Right lobe of liver (tissue), 6 donors: ENCODE measurements around the gene TM9SF1. TPM values are rescaled to one million over a fixed set of nuclear protein-coding genes. Genes with fewer than 3 reads are reported as not detected.
"Not testable (repeated sequence)": the region's sequence is repeated elsewhere in the genome, so short reads cannot be mapped to it uniquely, and the experiment has no call there.

ENCODE experiments used
- ATAC-seq, 4 donors: fragments of 200-7000 bp; cut with Tn5 transposase; one replicate each; pipeline ENCODE4 v1.9.1; 2020; ENCODE audit warnings: mild to moderate bottlenecking in 4 of 4, moderate library complexity in 4 of 4
- DNase-seq, 3 donors: peaks; one replicate each; pipeline ENCODE4 v3.0.0-alpha.2; 2020
- H3K27ac ChIP-seq, 3 donors: fragments of 200-600 bp; one replicate each; pipeline ENCODE4 v1.8.0; 2022
- H3K27me3 ChIP-seq, 2 donors: fragments of 200-600 bp; one replicate each; pipeline ENCODE4 v1.8.0; 2022
- H3K36me3 ChIP-seq, 4 donors: fragments of 200-600 bp; sonication (generic) in 1 of 4; one replicate each; pipeline versions ENCODE4 v1.5.1 to v1.8.0; 2017 to 2022; ENCODE audit warnings: control low read depth in 1 of 4
- H3K4me1 ChIP-seq, 4 donors: fragments of 200-600 bp; sonication (generic) in 1 of 4; one replicate each; pipeline versions ENCODE4 v1.5.1 to v1.8.0; 2017 to 2022; ENCODE audit warnings: control low read depth in 1 of 4
- H3K4me3 ChIP-seq, 3 donors: fragments of 200-600 bp; one replicate each; pipeline ENCODE4 v1.8.0; 2022
- H3K9me3 ChIP-seq, 4 donors: fragments of 200-600 bp; sonication (generic) in 1 of 4; one replicate each; pipeline versions ENCODE4 v1.5.1 to v1.8.0; 2017 to 2022; ENCODE audit warnings: control low read depth in 1 of 4
- CTCF ChIP-seq, 4 donors: fragments of 200-600 bp in 3 of 4; fragments of 450-650 bp in 1 of 4; IDR thresholded peaks; one replicate each; pipeline versions ENCODE4 v1.5.1 to v1.8.0; 2016 to 2022; ENCODE audit warnings: antibody characterized with exemption in 4 of 4, mild to moderate bottlenecking in 2 of 4
- POLR2A ChIP-seq: fragments of 450-650 bp; IDR thresholded peaks from one replicate; pipeline ENCODE4 v1.6.1; 2017; ENCODE audit warnings: antibody characterized with exemption, mild to moderate bottlenecking
- WGBS: methylation state at CpG from one replicate; pipeline ENCODE4 v1.1.6; 2018; ENCODE audit warnings: low coverage, low lambda C conversion rate; ENCODE audit not compliant: insufficient coverage; ENCODE audit errors: missing lambda C conversion rate; 5-methylcytosine and 5-hydroxymethylcytosine counted together
- intact Hi-C, 2 donors: fragments of 100-400 bp; cut with DNase I; formaldehyde crosslinking; loops; one replicate each; pipeline versions ENCODE4 v1.11.2 to v1.14.1; 2022
- total RNA-seq, 6 experiments: library from RNA; depleted of rRNA in 2 of 6; stranded (reverse); fragments of >200 nt in 2 of 6; fragmentation: NEBNext Ultra II Directional in 3 of 6; extraction: Animal tissue kit (Norgen Biotek cat#: 25700) in 3 of 6; gene quantifications; one replicate each; pipeline versions ENCODE4 v1.1.0 to v1.2.4, GENCODE V29; 2016 to 2023
- donor health status: DM: no; HTN: yes; CAD: no.
- donor health status: DM: no; HTN: no; CAD: no.
- donor health status: DM: no; HTN: no; CAD: no.
- donor health status: DM: no; HTN: yes; CAD: no.
- donor health status: DM: no; HTN: yes; CAD: no.

TM9SF1 gene
- total RNA-seq, 6 experiments from 2014 or later = 32.1 to 49.8 (median 41.2) TPM

- intact Hi-C loops = no loop called here
- no peak overlapping the region for H3K4me3 ChIP-seq
- TF ChIP-seq POLR2A = no peak
- TF ChIP-seq CTCF (IDR thresholded peaks at IDR 0.05) = no peak
- H3K4me1 ChIP-seq = no peaks in the 10 kb centered on the region
- no peak for DNase-seq
- no peaks in the 10 kb centered on the region for H3K27me3 ChIP-seq
- H3K9me3 ChIP-seq = no peaks in the 10 kb centered on the region
- H3K36me3 ChIP-seq = peaks cover 0 to 37% (median 0%) of the 10 kb centered on the region in 4 donors
- H3K27ac ChIP-seq = no peak overlapping the region
- no peak for ATAC-seq
- 91% methylated on average over 5 of the region's 7 CpGs for WGBS
Measured at GRCh38 chr14:24204163-24205146, 9.2 kb upstream of the TM9SF1 start.

GRCh38 chr14:24203249-24203886 is 8.1 kb upstream of the TM9SF1 start:
- H3K27ac ChIP-seq, intact Hi-C loops, DNase-seq, H3K4me1 ChIP-seq, ATAC-seq, H3K4me3 ChIP-seq, H3K9me3 ChIP-seq, H3K27me3 ChIP-seq: not testable (repeated sequence)
- 94% methylated on average over 8 of the region's 16 CpGs for WGBS
- H3K36me3 ChIP-seq = peaks cover 0 to 26% (median 0%) of the 10 kb centered on the region in 4 donors

- H3K27me3 ChIP-seq, H3K27ac ChIP-seq, ATAC-seq, intact Hi-C loops, DNase-seq, H3K9me3 ChIP-seq, H3K4me3 ChIP-seq: not testable (repeated sequence)
- 93% methylated on average over 8 of the region's 8 CpGs for WGBS
- peaks cover 0 to 15% (median 5%) of the 10 kb centered on the region in 4 donors for H3K4me1 ChIP-seq
- peaks cover 0 to 18% (median 0%) of the 10 kb centered on the region in 4 donors for H3K36me3 ChIP-seq
Measured at GRCh38 chr14:24202538-24202937, 7.3 kb upstream of the TM9SF1 start.

GRCh38 chr14:24198814-24199524 is 3.7 kb upstream of the TM9SF1 start:
- H3K36me3 ChIP-seq = no peaks in the 10 kb centered on the region
- H3K27me3 ChIP-seq = no peaks in the 10 kb centered on the region
- no peaks in the 10 kb centered on the region for H3K9me3 ChIP-seq
- WGBS = 69% methylated on average over 7 of the region's 7 CpGs
- intact Hi-C loops = no loop called here
- TF ChIP-seq CTCF (IDR thresholded peaks at IDR 0.05) (no peak), POLR2A (no peak)
- no peak overlapping the region for H3K4me3 ChIP-seq
- H3K4me1 ChIP-seq = peaks cover 0 to 39% (median 7%) of the 10 kb centered on the region in 4 donors
- ATAC-seq (no peak), DNase-seq (no peak)
- H3K27ac ChIP-seq = no peak overlapping the region

GRCh38 chr14:24197056-24197450 is 1.8 kb upstream of the TM9SF1 start:
- Histone ChIP-seq H3K27me3 (no peaks in the 10 kb centered on the region), H3K9me3 (no peaks in the 10 kb centered on the region), H3K27ac (no peak overlapping the region), H3K4me1 (peaks cover 0 to 40% (median 7%) of the 10 kb centered on the region in 4 donors), H3K4me3 (no peak overlapping the region), H3K36me3 (peaks cover 0 to 9% (median 0%) of the 10 kb centered on the region in 4 donors)
- 100% methylated on average over 1 of the region's 2 CpGs for WGBS
- ATAC-seq (no peak), DNase-seq (no peak)
- no peak for TF ChIP-seq CTCF (IDR thresholded peaks at IDR 0.05)
- TF ChIP-seq POLR2A = no peak
- intact Hi-C loops = no loop called here
